ENCODE data around the gene TEKT5. TPM values are rescaled to one million over a fixed set of nuclear protein-coding genes. Genes with fewer than 3 reads are reported as not detected.
"Not testable (repeated sequence)": the region's sequence is repeated elsewhere in the genome, so short reads cannot be mapped to it uniquely, and the experiment has no call there.

Gene TEKT5
- total RNA-seq, 1 donor from 2014 or later = not detected

DNA sequence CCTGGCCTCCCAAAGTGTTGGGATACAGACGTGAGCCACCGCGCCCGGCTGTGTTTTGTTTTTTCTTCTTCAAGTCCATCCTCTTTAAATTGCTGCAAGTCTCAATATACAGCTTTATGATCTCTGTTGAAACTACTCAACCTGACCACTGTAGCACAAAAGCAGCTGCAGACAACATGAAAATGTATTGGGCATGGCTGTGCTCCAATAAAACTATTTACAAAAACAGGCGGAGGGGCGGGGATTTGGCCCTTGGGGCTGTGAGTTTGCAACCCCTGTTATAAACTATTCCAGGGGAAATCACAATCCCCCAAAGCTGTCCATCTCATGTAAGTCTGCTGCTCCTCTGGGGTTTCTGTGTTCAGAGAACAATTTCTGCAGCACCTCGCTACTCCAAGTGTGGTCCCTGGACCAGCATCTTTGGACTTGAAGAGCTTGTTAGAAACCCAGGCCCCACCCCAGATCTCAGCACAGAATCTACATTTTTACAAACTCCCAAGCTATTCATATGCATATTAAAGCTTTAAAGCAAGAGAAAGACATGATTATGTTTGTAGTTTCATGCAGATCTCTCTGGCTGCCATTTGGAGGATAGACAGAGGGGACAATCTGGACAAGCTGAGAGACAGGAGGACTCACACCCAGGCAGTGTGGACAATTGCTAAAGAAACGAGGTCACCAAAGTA is 33.6 kb downstream of the TEKT5 start:
- DNase-seq (ENCODE audit: low spot score) = no peak

DNA sequence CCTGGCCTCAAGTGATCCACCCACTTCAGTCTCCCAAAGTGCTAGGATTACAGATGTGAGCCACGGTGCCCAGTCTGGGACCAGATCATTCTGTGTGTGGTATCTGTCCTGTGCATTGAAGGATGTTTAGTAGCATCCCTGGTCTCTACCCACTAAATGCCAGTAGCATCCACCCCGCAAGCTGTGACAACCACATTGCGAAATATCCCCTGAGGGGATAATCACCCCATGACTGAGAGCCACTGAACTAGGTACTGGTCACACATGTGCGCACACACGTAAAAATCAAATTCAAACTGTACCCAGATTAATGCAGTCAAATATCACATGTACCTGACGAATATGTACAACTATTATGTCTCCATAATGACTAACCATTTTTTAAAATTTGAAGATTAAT is 35.8 kb downstream of the TEKT5 start:
- DNase-seq (ENCODE audit: low spot score) = no peak

DNA sequence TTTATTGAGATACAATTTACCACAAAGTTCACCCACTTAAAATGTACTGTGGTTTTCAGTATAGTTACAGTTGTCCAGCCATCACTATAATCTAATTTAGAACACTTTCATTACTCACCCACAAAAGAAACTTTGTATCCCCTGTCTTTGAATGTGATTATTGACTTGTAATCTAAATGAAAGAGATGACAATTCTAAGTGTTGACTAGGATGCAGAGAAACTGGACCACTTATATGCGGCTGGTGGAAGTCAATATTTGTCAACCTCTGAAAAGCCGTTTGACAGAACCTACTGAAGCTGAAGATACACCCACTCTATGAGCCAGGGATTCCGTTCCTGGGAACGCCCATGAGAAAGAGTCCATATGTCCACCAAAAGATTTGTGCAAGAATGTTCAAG is 36.8 kb downstream of the TEKT5 start:
- DNase-seq (ENCODE audit: low spot score) = no peak

DNA sequence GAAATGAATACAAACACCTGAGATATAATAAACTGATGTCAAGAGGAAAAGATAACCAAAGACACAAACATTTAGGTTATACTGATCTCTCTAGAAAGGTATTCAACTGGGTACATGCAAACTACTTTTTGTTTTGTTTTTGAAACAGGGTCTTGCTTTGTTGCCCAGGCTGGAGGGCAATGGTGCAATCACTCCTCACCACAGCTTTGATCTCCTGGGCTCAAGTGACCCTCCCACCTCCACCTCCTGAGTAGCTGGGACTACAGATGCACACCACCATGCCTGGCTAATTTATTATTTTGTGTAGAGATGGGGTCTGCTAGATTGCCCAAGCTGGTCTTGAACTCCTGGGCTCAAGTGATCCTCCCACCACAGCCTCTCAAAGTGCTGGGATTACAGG is 38.1 kb downstream of the TEKT5 start:
- DNase-seq (ENCODE audit: low spot score) = no peak

DNA sequence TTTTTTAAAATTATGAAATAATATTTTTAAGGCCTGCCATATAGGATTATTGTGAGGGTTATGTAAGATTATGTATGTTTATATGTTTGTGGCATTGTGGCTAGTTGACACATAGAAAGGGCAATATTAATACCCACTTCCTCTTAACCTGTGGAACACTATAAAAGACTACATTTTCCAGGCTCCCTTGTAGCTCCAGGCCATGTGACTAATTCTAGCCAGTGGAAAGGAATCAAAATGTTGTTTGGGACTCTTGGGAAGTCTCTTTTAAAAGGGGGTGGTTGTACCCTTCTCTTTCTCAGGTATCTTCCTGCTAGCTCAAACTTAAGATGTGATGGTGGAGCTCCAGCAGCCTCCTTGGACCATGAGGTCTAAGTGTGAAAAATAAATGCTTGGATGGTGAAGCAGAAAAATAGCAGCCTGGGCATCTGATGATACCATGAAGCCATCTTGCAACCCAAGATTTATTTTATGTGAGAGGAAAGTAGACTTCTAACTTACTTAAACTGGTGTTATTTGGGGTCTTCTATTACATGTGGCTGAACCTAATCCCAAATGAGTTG is 39.2 kb downstream of the TEKT5 start:
- DNase-seq (ENCODE audit: low spot score) = no peak

DNA sequence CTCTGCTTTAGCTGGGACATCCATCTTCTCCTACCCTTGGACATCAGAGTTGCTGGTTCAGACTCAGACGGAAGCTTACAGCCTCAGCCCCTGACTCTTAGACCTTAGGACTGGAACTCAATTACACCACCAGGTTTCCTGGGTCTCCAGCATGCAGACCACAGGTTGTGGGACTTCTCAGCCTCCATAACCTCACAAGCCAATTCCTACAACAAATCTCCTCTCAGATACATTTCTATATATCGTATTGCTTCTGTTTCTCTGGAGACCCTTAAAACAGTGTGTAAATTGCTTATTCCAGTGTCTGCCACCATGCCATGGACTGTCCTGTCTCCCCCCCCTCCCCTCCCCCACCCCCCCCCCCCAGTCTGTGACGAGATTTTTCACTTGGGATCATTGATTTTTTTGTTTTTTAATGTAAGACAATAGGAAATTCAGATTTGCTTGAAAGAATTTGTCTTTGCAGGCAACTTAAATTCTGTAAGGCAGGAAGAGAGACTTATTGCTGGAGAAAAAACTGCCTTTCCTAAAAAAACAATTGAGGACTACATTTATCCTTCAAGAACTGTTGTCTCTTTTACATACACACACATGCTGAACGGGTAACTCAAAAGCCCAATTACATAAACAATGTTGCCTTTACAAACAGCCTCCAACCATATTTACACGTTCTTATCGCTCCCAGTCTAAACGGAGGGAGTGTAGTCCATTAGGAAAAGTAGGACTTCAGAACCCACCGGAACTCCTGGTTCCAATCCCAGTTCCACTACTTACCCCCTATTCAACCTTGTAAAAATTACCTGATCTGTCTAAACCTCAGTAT is 39.9 kb downstream of the TEKT5 start:
- no peak for DNase-seq (ENCODE audit: low spot score)

DNA sequence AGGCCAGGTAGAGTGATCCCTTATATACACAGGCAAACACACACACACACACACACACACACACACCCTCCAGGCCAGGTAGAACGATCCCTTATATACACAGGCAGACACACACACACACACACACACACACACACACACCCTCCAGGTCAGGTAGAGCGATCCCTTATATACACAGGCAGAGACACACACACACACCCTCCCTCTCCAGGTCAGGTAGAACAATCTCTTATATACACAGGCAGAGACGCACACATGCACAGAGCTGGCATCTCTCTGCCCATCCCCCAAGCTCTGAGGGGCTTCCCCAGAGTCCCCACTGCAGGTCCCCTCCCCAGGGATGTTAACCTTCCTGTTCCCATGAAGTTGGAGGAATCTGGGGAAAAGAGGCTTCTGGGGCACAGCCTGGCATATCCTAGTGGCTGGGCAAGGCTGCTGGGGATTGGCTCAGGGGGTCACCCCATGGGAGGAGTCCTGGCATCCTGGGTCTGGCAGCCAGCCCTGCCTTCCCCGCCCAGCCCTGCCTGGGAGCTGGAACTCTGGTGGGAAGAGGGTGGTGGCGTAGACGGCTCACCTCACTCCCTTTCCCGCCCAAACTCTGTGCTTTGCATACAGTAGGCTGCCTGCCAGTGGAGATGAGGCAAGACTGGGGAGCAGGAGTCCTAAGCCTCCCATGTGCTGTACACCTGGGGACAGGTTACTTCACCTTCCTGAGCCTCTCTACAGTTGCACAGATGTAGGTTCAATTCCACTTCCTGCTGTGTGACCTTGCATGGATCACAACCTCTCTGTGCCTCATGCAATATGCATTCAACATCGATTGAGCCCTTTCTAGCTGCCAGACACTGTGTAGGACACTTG is 41.8 kb downstream of the TEKT5 start:
- DNase-seq (ENCODE audit: low spot score) = no peak

DNA sequence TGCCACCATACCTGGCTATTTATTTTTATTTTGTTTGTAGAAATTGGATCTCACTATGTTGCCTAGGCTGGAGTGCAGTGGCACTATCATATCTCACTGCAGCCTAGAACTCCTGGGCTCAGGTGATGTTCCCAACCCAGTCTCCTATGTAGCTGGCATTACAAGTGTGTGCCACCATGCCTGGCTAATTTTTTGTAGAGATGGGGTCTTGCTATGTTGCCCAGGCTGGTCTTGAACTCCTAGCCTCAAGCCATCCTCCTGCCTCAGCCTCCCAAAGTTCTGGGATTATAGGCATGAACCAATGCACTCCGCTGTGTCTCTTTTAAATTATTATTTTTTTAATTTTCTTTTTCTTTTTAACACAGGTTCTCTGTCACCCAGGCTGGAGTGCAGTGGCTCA is 45.6 kb downstream of the TEKT5 start:
- DNase-seq (ENCODE audit: low spot score) = not testable (repeated sequence)

DNA sequence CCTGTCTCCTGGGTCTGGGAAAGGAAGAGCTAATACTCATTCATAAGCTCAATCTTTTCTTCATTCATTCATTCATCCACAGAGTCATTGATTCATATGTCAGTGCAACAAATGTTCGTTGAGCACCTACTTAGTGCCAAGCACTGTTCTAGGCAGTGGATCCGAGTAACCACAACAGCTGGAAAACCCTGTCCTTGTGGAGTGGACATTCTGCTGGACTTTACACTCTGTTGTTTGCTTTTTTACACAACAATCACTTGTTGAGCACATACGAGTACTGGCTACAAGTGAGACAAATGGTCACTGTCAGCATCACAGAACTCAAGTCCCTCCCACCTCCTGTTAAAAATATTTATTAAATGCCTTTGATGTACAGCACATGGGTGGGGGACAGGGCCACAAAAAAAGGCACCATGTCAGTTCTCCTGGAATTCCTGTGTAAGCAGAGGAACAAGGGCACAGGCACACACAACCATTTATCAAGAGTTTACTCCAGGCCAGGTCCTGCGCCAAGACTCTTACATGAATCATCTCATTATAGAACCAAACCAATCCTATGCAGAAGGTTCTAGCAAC is 46.9 kb downstream of the TEKT5 start:
- no peak for DNase-seq (ENCODE audit: low spot score)

DNA sequence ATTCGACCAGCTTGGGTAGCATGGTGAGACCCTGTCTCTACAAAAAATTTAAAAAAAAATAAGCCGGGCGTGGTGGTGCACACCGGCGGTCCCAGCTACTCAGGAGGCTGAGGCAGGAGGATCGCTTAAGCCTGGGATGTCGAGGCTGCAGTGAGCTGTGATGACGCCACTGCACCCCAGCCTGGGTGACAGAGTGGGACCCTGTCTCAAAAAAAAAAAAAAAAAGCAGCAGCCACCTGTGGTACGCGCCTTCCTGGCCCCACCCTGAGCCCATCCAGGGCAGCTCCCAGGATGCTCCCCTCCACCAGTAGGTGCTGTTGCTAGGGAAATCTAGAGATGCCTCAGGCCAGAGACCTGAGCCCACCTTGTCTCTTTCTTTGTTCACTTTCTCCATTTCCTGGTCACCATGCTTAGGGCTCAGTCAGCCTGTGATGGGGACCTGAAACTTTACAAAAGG is 47.4 kb downstream of the TEKT5 start:
- no peak for DNase-seq (ENCODE audit: low spot score)

DNA sequence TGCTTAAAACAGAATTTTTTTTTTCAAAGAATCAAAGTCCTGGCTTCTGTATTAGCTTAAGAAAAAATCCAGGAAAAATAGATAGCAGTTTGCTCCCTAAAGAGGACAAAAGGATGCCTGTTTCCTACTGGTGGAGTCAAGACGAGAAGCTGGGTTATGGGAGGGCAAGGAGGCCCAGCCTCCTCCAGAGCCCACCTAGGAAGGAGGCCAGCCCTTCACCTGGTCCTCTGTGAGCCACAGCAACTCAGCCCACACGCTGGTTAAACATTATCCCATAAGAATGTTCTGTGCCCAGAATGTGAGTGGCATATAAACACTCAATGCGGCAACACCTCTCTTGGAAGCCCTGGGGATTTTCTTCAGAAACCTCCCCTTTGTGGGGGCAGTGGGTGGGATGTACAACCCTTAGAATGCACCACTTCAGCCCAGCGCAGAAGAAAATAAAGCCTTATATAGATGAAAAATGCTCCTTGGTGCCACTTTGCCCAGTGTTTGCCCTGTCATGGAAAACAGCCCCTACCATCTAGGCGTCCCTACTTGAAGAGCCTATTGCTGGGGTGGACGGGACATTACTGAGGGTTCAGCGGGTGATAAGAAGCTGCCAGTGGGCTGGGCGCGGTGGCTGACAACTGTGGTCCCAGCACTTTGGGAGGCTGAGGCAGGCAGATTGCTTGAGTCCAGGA is 48.0 kb downstream of the TEKT5 start:
- no peak for DNase-seq (ENCODE audit: low spot score)

DNA sequence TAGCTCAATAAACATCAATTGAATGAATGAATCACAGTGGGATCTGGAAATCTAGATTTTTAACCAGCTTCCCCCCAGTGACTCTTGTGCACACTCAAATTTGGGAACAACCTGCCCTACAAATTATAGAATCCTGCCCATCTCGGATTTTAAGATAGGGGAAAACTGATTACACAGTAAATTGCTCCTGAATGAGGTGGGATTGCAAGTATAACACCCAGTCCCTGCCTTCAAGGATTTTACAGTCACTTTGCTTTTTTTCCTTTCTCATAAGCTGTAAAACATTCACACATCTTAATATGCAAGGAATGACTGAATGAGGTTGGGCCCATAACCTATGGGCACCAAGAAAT is 48.5 kb downstream of the TEKT5 start:
- no peak for DNase-seq (ENCODE audit: low spot score)

DNA sequence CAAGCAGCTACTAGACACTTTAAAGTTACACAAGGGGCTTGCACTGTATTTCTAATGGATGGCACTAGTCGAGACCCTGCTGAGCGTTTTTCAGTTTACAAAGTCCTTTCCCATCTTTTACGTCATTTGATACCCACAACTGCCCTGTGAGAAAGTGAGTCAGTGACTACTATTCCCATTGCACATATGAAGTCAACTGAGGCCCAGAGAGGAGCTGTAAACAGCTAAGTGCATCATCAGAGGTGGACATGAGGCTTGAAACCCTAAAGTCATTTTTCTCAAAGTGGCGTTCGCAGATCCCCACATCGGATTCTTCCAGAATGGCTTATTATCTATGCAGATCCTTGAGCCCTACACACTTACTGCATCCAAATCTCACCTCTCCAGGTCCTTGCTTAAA is 50.6 kb downstream of the TEKT5 start:
- DNase-seq (ENCODE audit: low spot score) = no peak

DNA sequence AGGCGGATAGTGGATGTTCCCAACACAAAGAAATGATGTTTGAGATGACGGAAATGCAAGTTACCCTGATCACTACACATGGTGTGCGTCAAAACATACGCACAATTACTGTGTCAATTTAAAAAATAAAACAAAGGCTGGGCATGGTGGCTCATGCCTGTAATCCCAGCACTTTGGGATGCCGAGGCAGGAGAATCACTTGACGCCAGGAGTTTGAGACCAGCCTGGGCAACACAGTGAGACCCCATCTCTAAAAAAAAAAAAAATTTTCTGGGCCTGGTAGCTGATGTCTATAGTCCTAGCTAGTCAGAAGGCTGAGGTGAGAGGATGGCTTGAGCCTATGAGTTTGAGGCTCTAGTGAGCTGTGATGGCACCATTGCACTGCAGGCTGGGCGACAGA is 51.8 kb downstream of the TEKT5 start:
- no peak for DNase-seq (ENCODE audit: low spot score)

DNA sequence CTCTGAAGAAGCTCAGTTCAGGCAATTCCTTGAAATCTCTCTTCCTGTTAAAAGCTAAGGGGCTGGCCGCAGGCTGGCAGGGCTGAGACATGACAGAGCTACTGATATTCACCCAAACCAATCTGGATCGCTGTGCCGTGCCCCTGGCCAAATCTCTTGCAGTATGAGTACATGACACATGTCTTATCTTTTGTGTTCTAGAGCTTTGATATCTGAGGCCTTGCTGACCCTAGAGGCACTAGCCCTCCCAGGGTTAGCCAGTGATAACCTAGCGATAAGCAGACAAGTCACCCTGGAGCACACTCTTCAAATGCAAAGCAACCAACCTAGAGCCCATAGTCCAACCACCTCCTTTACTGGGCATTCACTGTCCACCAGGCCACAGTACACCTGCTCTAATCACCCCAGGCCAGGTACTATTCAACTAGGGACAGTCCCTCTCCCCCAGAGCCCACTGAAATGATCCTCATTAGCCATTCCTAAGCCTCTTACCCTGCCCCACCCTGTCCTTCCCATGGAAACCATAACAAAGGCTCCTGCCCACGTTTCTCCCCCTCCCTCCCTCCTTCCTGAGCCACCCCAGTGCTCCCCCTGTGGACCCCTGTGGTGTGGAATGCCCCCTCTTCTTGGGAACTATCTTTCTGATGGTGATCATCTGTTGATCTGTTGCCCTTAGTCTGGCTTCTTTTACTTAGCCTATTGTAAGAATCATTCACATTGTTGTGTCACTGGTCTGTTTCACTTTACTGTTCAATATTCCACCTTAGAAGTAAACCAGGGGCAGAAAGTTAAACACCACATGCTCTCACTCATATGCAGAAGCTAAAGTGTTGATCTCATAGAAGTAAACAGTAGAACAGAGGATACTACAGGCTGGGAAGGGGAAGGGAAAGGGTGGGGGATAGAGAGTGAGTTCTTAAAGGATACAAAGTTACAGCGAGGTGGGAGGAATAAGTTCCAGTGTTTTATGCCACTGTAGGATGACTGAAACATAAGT is 52.5 kb downstream of the TEKT5 start:
- DNase-seq (ENCODE audit: low spot score) = no peak

DNA sequence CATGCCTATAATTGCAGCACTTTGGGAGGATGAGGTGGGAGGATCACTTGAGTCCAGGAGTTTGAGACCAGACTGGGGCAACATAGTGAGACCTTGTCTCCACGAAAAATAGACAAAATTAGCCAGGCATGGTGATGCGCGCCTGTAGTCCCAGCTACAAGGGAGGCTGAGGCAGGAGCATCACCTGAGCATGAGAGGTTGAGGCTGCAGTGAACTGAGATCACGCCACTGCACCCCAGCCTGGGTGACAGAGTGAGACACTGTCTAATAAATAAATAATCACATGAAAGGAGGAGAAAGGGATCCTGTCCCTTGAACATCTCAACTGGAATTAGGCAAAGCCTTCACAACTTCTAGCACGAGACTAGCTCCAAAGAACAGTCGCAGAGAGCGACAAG is 53.2 kb downstream of the TEKT5 start:
- DNase-seq (ENCODE audit: low spot score) = no peak

DNA sequence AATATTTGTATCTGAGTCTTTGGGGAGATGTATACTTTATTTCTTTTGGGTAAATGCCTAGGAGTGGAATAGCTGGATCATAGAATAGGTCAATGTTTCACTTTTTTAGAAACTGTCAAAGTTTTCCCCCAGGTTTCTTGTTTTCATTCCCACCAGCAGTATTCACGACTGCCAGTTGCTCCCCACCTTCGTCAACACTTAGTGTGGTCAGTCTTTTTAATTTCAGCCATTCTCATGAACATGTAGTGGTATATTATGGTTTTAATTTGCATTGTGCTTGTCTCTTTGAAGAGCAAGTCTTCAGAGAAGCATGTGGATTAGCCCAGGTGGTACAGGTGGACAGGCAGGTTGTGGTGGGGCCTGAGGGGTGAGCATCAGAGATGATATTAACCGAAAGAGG is 53.8 kb downstream of the TEKT5 start:
- DNase-seq (ENCODE audit: low spot score) = no peak

DNA sequence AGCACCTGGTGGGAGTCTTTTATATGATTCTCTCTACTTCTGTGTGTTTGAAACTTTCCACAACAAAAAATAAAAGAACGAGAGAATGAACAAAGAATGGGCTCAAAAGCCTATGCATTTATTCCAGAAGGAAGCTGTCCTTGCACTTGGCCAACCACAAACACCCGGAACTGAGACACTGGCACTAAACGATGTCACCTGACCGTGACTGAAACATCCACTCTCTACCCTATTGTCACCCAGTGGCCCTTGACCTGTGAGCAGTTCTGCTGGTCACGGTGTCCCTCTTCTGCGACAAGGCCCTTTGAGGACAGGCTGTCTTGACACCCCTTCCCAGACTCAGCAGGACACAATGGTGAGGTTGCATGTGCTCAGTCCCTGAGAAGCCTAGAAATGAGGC is 56.6 kb downstream of the TEKT5 start:
- DNase-seq (ENCODE audit: low spot score) = no peak

DNA sequence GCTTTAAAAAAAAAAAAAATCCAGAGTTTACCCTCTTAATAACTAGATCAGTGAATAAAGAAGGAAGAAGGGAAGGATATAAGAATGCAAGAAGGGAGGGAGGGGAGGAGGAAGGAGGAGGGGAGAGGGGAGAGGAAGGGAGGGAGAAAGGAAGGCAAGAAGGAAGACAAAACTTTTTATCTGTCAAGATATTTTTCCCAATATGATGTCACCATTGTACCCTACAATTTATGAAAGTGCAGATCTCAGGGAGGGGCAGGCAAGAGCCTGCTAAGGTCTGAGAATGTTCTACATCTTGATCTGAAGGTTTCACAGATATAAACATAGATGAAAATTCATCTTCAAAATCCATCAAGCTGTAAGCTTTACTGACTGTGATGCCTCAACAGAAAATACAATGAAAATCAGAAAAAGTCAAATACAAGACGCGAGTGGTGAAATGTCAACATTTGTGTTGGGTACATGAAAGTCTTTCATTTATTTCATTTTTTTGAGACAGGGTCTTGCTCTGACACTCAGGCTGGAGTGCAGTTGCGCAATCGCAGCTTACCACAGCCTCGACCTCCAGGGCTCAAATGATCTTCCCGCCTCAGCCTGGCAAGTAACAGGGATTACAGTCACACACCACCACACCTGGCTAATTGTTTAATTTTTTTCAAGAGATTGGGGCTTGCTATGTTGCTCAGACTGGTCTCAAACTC is 57.2 kb downstream of the TEKT5 start:
- no peak for DNase-seq (ENCODE audit: low spot score)

All from umbilical cord (tissue), 2 donors.